A172 (cell line): ENCODE measurements around the gene FAM120A. TPM values are rescaled to one million over a fixed set of nuclear protein-coding genes. Genes with fewer than 3 reads are reported as not detected.
A peak's percentile ranks its signal among the peaks of the same experiment; 100 is the strongest.

ENCODE experiments used
- DNase-seq: peaks from one replicate; pipeline ENCODE4 v3.0.0-alpha.2; 2015; ENCODE audit warnings: low spot score
- total RNA-seq: library from RNA; depleted of rRNA; stranded (reverse); fragments of >200 nt; shearing (Covaris generic); gene quantifications from 2 replicates; pipeline ENCODE4 v1.2.3, GENCODE V29; 2014

Gene FAM120A
- total RNA-seq, 1 experiment from 2014 or later: 65.1 TPM

GRCh38 chr9:93594041-93594756, 142.7 kb downstream of the FAM120A start:
- peak; percentile 11 for DNase-seq

- DNase-seq: no peak
Observed at GRCh38 chr9:93595461-93595860, 144.0 kb downstream of the FAM120A start.

DNA sequence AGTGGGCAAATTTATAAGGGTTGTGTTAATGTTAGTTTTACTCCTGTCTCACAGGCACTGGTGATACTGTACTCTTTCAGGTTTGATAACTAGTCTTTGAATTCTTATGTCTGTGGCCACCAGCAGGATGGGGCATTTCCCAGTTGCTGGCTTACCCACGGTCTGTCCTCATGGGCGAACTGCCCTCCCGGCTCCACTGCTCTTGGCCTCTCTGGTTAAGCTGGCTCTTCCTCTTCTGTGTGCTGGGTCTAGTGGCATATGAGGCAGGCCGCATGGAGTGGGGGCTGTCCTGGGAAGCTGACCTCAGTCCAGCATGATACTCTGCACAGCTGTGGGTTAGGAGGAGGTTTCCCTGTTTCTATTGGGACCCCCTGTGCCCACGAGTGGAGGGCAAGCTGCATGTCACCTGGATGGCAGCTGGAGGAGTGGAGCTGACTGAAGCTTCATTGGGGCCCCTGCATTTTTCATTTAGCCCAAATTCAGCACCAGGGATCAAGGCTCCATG, 144.4 kb downstream of the FAM120A start:
- DNase-seq: no peak

GRCh38 chr9:93596399-93596798, 144.9 kb downstream of the FAM120A start:
- DNase-seq: no peak

- no peak for DNase-seq
Observed at GRCh38 chr9:93597142-93597706, 145.7 kb downstream of the FAM120A start.

DNA sequence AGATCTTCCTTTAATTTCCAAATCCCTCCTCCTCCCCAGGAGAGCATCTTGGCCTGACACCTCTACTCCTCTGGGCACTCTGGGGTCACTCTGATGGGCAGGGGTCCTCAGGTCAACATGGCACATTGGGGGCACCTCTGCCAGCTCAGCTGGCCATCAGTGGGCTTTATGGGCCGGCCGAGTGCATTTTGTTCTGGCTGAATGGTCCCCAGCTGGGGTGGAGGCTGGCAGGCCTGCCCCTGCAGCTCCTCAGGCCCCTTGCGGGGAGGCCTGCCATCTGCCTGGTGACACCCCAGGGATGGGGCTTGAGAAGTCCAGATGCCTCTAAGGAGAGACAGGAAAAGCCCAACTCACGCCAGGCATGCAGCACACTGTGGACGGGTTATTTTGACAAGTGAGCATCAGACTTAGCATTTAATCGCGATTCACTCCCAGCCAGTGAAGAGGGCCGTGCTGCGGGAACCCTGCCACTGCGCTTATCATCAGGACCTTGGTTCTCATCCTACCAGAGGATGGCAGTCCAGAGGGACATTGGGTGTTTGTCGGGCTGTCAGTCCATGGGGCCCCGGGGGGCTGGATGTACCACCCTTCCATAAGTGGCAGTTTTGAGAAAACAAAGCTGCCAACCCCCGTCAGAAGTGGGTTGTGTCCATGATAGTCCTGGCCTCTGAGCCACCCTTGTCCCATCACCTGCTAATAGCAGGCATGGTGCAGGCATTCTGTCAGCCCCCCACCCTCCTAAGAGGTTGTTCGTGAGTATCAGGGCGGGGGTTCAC, 146.6 kb downstream of the FAM120A start:
- no peak for DNase-seq

DNA sequence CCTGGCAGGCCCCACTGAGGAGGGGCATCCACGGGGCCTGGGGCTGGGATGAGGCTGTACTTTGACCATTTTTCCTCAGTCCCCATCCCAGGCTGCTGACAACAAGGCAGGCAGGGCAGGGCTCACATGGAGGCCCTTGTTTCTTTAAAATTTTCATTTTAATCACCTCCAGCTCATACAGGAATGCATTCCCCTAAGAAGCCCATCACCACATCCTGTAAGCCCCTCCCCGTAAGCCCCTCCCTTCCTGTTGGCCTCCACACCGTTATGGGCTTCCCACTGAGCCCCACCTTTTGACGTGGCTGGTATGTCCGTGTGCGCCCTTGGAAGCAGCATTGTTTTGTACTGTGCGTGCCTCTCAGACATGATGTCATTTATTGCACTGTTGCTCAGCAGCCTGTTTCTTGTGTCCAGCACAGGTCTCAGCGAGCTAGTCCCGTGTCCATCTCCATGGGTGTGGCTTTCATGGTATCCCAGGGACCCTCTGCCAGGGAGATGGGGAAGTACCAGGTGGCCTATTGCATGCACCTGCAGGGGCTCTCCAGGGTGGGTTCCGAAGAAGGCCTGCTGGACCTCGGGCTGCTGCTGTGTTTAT, 147.3 kb downstream of the FAM120A start:
- DNase-seq: peak; percentile 37

DNA sequence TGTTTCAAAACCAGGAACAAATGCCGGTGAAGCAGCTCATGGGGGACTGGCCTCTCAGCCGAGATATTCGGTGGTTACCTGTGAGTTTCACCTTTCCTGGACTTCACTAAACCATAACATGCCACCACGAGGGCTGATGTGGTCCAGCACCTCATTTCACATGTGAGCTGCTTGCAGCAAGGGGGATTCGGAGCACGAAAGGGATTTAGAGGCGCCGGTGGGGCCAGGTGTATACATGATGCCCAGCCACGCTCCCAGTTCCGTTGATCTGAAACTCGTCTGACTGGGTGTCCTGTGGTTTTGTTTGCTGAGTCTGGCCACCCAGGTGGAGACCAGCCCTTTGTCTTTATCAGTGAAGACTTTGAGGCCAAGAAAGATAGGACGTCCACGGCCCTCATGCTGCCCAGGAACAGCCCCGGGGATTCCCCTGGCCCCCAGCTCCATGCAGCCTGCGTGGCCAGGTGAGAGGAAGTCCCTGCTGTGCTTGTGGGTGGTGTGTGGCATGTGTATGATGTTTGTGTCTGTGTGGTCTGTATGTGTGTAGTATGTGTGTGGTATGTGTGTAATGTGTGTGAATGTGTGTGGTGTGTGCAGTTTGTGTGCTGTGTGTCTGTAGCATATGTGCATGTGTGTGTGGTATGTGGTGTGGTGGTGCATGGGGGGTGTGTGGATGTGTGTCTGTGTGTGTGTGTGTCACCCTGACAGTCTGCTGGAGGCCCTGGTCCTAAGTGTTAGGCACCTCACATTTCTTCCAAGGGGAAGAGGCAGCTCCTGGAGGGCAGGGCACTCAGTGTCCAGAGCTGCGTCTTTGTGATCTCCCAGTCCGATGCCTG, 148.3 kb downstream of the FAM120A start:
- DNase-seq: no peak

- no peak for DNase-seq
Observed at GRCh38 chr9:93600504-93600903, 149.0 kb downstream of the FAM120A start.

GRCh38 chr9:93601063-93601462, 149.6 kb downstream of the FAM120A start:
- no peak for DNase-seq

DNA sequence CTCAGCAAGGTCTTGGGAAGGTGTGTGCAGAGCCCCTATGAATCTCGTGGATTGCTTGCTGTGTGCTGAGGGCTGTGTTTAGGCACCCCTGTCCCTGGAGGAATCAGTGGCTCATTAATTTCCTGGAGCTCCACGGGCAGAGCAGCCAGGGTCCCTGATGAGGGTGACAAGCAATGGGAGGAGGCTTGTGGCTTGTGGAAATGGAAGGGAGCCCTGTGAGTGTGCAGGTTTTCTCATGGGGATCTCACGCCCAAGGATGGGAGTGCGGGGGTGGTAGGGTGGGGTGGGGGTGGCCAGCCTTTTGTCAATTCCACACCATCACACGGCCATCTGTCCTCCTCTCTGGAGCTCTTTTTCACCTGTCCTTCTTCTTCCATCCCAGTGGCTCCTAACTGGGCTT, 150.2 kb downstream of the FAM120A start:
- DNase-seq: no peak

- no peak for DNase-seq
Observed at GRCh38 chr9:93603011-93603410, 151.5 kb downstream of the FAM120A start.

DNA sequence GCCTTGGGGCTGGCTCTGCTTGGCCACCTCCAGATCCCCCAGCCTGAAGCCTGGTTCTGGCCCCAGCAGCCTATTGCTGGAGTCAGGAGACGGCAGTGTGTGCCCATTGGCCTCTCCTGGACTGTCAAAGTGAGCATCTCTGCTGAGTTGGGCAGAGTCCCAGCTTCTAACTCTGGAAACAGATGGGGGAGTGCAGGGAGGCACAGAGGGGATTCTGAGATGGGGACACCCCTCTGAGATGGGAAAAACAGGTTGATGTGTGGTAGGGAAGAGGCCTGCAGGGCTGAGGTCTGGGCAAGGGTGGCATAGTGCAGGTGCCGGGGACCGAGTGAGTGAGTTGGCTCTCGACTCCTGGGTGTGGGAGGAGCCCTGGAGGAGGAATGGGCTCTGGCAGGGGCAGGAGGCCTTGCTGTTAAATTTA, 152.4 kb downstream of the FAM120A start:
- no peak for DNase-seq

DNA sequence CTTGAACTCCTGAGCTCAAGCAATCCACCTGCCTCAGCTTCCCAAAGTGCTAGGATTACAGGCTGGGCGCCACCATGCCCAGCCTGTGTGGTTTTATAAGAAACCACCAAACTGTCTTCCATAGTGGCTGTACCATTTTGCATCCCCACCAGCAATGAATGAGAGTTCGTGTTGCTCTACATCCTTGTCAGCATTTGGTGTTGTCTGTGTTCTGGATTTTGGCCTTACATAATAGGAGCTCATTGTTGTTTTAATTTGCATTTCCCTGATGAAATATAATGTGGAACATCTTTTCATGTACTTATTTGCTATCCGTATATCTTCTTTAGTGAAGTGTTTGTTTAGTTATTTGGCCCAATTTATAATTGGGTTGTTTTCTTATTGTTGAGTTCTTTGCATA, 154.7 kb downstream of the FAM120A start:
- no peak for DNase-seq

DNA sequence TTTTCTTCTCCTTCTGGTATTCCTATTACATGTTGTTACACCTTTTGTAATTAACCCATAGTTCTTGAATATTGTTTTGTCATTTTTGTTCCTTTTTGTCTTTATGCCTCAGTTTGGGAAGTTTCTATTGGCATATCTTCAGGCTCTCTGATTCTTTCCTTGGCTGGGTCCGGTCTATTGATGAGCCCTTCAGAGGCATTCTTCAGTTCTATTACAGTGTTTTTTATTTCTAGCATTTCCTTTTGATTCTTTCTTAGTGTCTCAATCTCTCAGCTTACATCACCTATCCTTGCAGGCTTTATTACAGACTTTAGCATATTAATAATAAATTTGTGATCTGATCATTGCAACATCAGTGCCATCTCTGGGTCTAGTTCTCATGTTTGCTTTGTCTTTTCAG, 158.7 kb downstream of the FAM120A start:
- no peak for DNase-seq

DNA sequence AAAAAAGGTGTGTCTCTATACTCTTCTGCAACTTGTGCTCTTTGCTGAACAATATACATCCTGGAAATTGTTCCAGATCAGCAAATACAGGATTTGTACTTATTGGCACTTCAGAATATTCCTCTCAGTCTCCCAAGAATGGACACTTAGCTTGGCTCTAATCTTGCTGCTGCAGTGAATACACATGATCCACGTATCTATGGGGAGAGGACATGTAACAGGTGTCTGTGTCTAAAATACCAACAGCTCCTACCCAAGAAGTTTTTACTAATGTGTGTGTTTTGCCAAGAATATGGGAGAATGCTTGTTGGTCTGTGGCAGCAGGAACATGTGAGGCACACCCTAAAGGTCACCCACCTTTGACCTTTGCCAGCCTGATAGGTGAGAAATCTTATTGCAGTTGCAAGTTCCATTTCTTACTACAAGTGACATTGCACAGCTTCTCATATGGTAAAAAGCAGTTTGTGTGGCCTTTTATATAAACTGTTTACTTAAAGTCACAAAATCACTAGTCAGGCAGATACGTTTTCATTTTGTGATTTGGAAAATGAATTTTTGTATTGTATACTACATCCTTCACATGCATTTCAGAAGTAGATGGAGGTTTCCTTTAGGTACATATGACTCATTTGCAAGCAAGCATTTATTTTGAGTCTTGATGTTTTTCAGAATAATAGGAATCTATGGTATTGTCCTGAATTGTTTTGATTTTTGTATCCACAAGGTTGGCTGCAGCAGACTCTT, 160.7 kb downstream of the FAM120A start:
- DNase-seq: no peak

- DNase-seq: no peak
Observed at GRCh38 chr9:93612796-93613154, 161.3 kb downstream of the FAM120A start.

- DNase-seq: no peak
Observed at GRCh38 chr9:93613174-93613573, 161.7 kb downstream of the FAM120A start.

- no peak for DNase-seq
Observed at GRCh38 chr9:93613791-93614190, 162.3 kb downstream of the FAM120A start.

- DNase-seq: no peak
Observed at GRCh38 chr9:93614830-93615468, 163.5 kb downstream of the FAM120A start.
